OCI-LY1 (cell line): ENCODE measurements around the gene ERGIC1.

Source experiments
- CTCF ChIP-seq: fragments of 200-600 bp; sonication (generic), shearing (Covaris generic); IDR thresholded peaks from 2 replicates; pipeline ENCODE4 v1.5.1; 2017; ENCODE audit warnings: mild to moderate bottlenecking, antibody characterized with exemption, low read length, moderate library complexity, mixed read lengths
- EZH2 ChIP-seq: fragments of 200-600 bp; sonication (generic), shearing (Covaris generic); IDR thresholded peaks from 2 replicates; pipeline ENCODE4 v1.8.0; 2017; ENCODE audit warnings: borderline replicate concordance, mixed run types, mild to moderate bottlenecking, antibody characterized with exemption, low read length, moderate library complexity, mixed read lengths

DNA sequence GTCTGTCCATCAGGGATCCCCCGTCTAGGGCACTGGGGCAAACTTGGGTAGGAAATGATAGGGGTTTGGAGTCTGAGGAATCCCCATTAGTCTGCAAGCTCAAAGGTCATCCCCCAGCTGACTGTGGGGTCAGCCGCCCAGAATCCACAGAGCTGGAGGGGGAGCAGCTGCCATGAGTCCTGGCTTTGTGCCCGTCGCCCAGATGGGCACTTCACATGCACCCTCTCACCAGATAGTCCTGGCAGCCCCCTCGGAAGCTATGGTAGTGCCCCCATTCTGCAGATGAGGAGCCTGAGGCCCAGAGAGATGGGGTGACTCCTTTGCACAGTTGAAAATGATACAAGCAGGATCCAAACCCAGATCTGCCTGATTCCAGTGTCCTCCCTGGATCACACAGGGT, 89.5 kb downstream of the ERGIC1 start:
- no peak for TF ChIP-seq EZH2
- TF ChIP-seq CTCF = no peak
